Loucy (cell line): ENCODE measurements around the gene DHRS13.

Experiments used
- H2AFZ ChIP-seq: fragments of 200-600 bp; sonication (generic); 2 replicates; pipeline ENCODE4 v1.6.0; 2016; ENCODE audit warnings: antibody characterized with exemption, mild to moderate bottlenecking, low read length, moderate library complexity
- H3F3A ChIP-seq: fragments of 200-600 bp; 2 replicates; pipeline ENCODE4 v1.6.0; 2016; ENCODE audit warnings: antibody characterized with exemption, low read depth, mild to moderate bottlenecking
- H3K27me3 ChIP-seq: fragments of 200-600 bp; sonication (generic); 2 replicates; pipeline ENCODE4 v1.6.1; 2014; ENCODE audit warnings: low read length, mild to moderate bottlenecking; ENCODE audit not compliant: insufficient read depth, poor library complexity, severe bottlenecking
- H3K36me3 ChIP-seq: fragments of 200-600 bp; sonication (generic); 2 replicates; pipeline ENCODE4 v1.6.1; 2016; ENCODE audit warnings: low read length; ENCODE audit not compliant: insufficient read depth
- H3K4me1 ChIP-seq: fragments of 200-600 bp; sonication (generic); 2 replicates; pipeline ENCODE4 v1.5.1; 2014; ENCODE audit warnings: low read length, mild to moderate bottlenecking; ENCODE audit not compliant: insufficient read depth, poor library complexity, severe bottlenecking
- H3K4me2 ChIP-seq: fragments of 200-600 bp; sonication (generic); 2 replicates; pipeline ENCODE4 v1.6.0; 2014; ENCODE audit warnings: antibody characterized with exemption, low read length, low read depth, mild to moderate bottlenecking; ENCODE audit not compliant: poor library complexity, severe bottlenecking
- H3K4me3 ChIP-seq: fragments of 200-600 bp; sonication (generic); 2 replicates; pipeline ENCODE4 v1.5.1; 2014; ENCODE audit warnings: low read length, mild to moderate bottlenecking, mixed read lengths; ENCODE audit not compliant: poor library complexity, severe bottlenecking
- H3K79me2 ChIP-seq: fragments of 200-600 bp; sonication (generic); 2 replicates; pipeline ENCODE4 v1.6.1; 2014; ENCODE audit warnings: low read length; ENCODE audit not compliant: insufficient read depth
- H3K9ac ChIP-seq: fragments of 200-600 bp; sonication (generic); 2 replicates; pipeline ENCODE4 v1.6.0; 2014; ENCODE audit warnings: mild to moderate bottlenecking, low read depth, low read length, moderate library complexity; ENCODE audit not compliant: poor library complexity, severe bottlenecking
- H3K9me2 ChIP-seq: fragments of 200-600 bp; sonication (generic); replicated peaks from 2 replicates; pipeline ENCODE4 v1.6.1; 2016; ENCODE audit warnings: low read depth, low read length, mixed read lengths
- H3K9me3 ChIP-seq: fragments of 200-600 bp; sonication (generic); 2 replicates; pipeline ENCODE4 v1.6.1; 2014; ENCODE audit warnings: mild to moderate bottlenecking, antibody characterized with exemption, low read length, low read depth; ENCODE audit not compliant: insufficient read depth
- H4K20me1 ChIP-seq: fragments of 200-600 bp; sonication (generic); 2 replicates; pipeline ENCODE4 v1.6.0; 2014; ENCODE audit warnings: antibody characterized with exemption, low read length, mild to moderate bottlenecking; ENCODE audit not compliant: insufficient read depth, poor library complexity, severe bottlenecking
- CTCF ChIP-seq: fragments of 200-600 bp; sonication (generic); conservative IDR thresholded peaks from 2 replicates; pipeline ENCODE4 v1.5.1; 2014; ENCODE audit warnings: mild to moderate bottlenecking, antibody characterized with exemption, low read length
- EZH2phosphoT487 ChIP-seq: fragments of 200-600 bp; IDR thresholded peaks from 2 replicates; pipeline ENCODE4 v1.6.1; 2018; ENCODE audit warnings: antibody characterized with exemption, mild to moderate bottlenecking, moderate library complexity, borderline replicate concordance

The DHRS13 gene

GRCh38 chr17:28946239-28946638 lies 43.4 kb upstream of the DHRS13 start:
- Histone ChIP-seq H3K4me1 (peaks cover 38% of the 10 kb centered on the region), H4K20me1 (peaks cover 92% of the 10 kb centered on the region), H3K9me2 (no peaks in the 10 kb centered on the region), H3K36me3 (peaks cover 21% of the 10 kb centered on the region; the same call in 1 of the 2 replicates), H3K9me3 (no peaks in the 10 kb centered on the region), H2AFZ (no peak overlapping the region), H3K4me2 (peak overlapping the region; percentile 87), H3K4me3 (peak overlapping the region; percentile 40), H3K27me3 (no peaks in the 10 kb centered on the region), H3K79me2 (peaks cover 98% of the 10 kb centered on the region), H3K9ac (no peak overlapping the region), H3F3A (no peaks in the 10 kb centered on the region)
- TF ChIP-seq CTCF (no peak), EZH2phosphoT487 (no peak)

- no peak overlapping the region for H2AFZ ChIP-seq
- H3K36me3 ChIP-seq = peaks cover 31% of the 10 kb centered on the region; the same call in 1 of the 2 replicates
- no peak overlapping the region for H3K4me3 ChIP-seq
- no peaks in the 10 kb centered on the region for H3K27me3 ChIP-seq
- H4K20me1 ChIP-seq = peaks cover 92% of the 10 kb centered on the region
- H3K4me1 ChIP-seq = peaks cover 41% of the 10 kb centered on the region
- H3K9me3 ChIP-seq = no peaks in the 10 kb centered on the region
- no peak overlapping the region for H3K9ac ChIP-seq
- peak overlapping the region; percentile 87 for H3K4me2 ChIP-seq
- H3F3A ChIP-seq = no peaks in the 10 kb centered on the region
- H3K79me2 ChIP-seq = peaks cover 99% of the 10 kb centered on the region
- H3K9me2 ChIP-seq = no peaks in the 10 kb centered on the region
- TF ChIP-seq EZH2phosphoT487 (no peak), CTCF (no peak)
Observed at GRCh38 chr17:28944862-28945741, 42.2 kb upstream of the DHRS13 start.

- peaks cover 95% of the 10 kb centered on the region for H4K20me1 ChIP-seq
- peak overlapping the region; percentile 7 for H3K4me2 ChIP-seq
- peaks cover 38% of the 10 kb centered on the region; the same call in 1 of the 2 replicates for H3K36me3 ChIP-seq
- no peak overlapping the region for H3K4me3 ChIP-seq
- no peak overlapping the region for H3K9ac ChIP-seq
- H3K4me1 ChIP-seq = peaks cover 42% of the 10 kb centered on the region
- TF ChIP-seq EZH2phosphoT487 (no peak), CTCF (no peak)
- no peaks in the 10 kb centered on the region for H3F3A ChIP-seq
- H3K9me3 ChIP-seq = no peaks in the 10 kb centered on the region
- H3K9me2 ChIP-seq = no peaks in the 10 kb centered on the region
- peaks cover 99% of the 10 kb centered on the region for H3K79me2 ChIP-seq
- H3K27me3 ChIP-seq = no peaks in the 10 kb centered on the region
- H2AFZ ChIP-seq = no peak overlapping the region
Observed at GRCh38 chr17:28944343-28944742, 41.5 kb upstream of the DHRS13 start.
